SK-N-SH (cell line): ENCODE data around the gene CLEC9A. TPM values are rescaled to one million over a fixed set of nuclear protein-coding genes. Genes with fewer than 3 reads are reported as not detected.

Experiments used
- CTCF ChIA-PET: fragments of 300-600, 350-600 bp; formaldehyde crosslinking; extraction: SDS; loops from one replicate; lab custom pipeline; 2021; lab: Yijun Ruan, JAX
- POLR2A ChIA-PET: fragments of 350-600 bp; sonication (Branson Sonifier 250); formaldehyde crosslinking; extraction: SDS; loops from one replicate; lab custom pipeline; 2020; ENCODE audit warnings: antibody characterized with exemption, inconsistent platforms; lab: Yijun Ruan, JAX
- DNase-seq: peaks from one replicate; pipeline ENCODE4 v3.0.0; 2012
- H2AFZ ChIP-seq: fragments of 200-600 bp; sonication (generic); 2 replicates; pipeline ENCODE4 v1.8.1; 2016; ENCODE audit warnings: antibody characterized with exemption, mild to moderate bottlenecking, low read depth
- H3F3A ChIP-seq: fragments of 200-600 bp; sonication (generic); replicated peaks from 2 replicates; pipeline ENCODE3; 2016; ENCODE audit warnings: antibody characterized with exemption, mild to moderate bottlenecking; ENCODE audit not compliant: insufficient read depth
- H3K27ac ChIP-seq, 2 experiments: fragments of 200-500 bp in 1 of 2; fragments of 200-600 bp in 1 of 2; sonication (Bioruptor generic) in 1 of 2; sonication (generic), shearing (Covaris generic) in 1 of 2; 2 replicates each; pipeline versions ENCODE4 v1.5.1 to v1.6.1; 2014 to 2016; ENCODE audit warnings: low read depth in 2 of 2, inconsistent platforms in 1 of 2, low read length in 1 of 2, mild to moderate bottlenecking in 1 of 2, mixed read lengths in 1 of 2
- H3K27me3 ChIP-seq: fragments of 200-600 bp; sonication (generic), shearing (Covaris generic); 2 replicates; pipeline ENCODE4 v1.6.1; 2016; ENCODE audit warnings: mixed run types; ENCODE audit not compliant: insufficient read depth
- H3K36me3 ChIP-seq, 2 experiments: fragments of 200-500 bp in 1 of 2; fragments of 200-600 bp in 1 of 2; sonication (Bioruptor generic) in 1 of 2; sonication (generic) in 1 of 2; replicated peaks in 1 of 2; 2 replicates each; pipeline versions ENCODE3 to v1.5.1; 2014 to 2016; ENCODE audit warnings: low read length in 1 of 2, mild to moderate bottlenecking in 1 of 2; ENCODE audit not compliant: insufficient read depth in 2 of 2, control insufficient read depth in 1 of 2
- H3K4me1 ChIP-seq, 2 experiments: fragments of 200-500 bp in 1 of 2; fragments of 200-600 bp in 1 of 2; sonication (Bioruptor generic) in 1 of 2; sonication (generic), shearing (Covaris generic) in 1 of 2; 2 replicates each; pipeline versions ENCODE4 v1.5.1 to v1.6.1; 2014 to 2016; ENCODE audit warnings: low read depth in 1 of 2, low read length in 1 of 2, mixed run types in 1 of 2; ENCODE audit not compliant: insufficient read depth in 2 of 2, control insufficient read depth in 1 of 2
- H3K4me2 ChIP-seq: fragments of 200-600 bp; sonication (generic), shearing (Covaris generic); 2 replicates; pipeline ENCODE4 v1.6.1; 2017; ENCODE audit warnings: mixed run types
- H3K4me3 ChIP-seq, 2 experiments: fragments of 200-500 bp in 1 of 2; fragments of 200-600 bp in 1 of 2; sonication (Bioruptor generic) in 1 of 2; sonication (generic), shearing (Covaris generic) in 1 of 2; 2 replicates each; pipeline versions ENCODE4 v1.5.1 to v1.8.1; 2014 to 2016; ENCODE audit warnings: low read depth in 2 of 2, inconsistent platforms in 1 of 2, low read length in 1 of 2, mild to moderate bottlenecking in 1 of 2, mixed read lengths in 1 of 2, moderate library complexity in 1 of 2
- H3K79me2 ChIP-seq: fragments of 200-600 bp; sonication (generic); 2 replicates; pipeline ENCODE4 v1.8.1; 2017; ENCODE audit warnings: mild to moderate bottlenecking; ENCODE audit not compliant: insufficient read depth
- H3K9ac ChIP-seq: fragments of 200-600 bp; sonication (generic); 2 replicates; pipeline ENCODE4 v1.6.1; 2017; ENCODE audit warnings: mixed run types
- H3K9me2 ChIP-seq: fragments of 200-600 bp; sonication (generic); 2 replicates; pipeline ENCODE4 v1.6.1; 2017; ENCODE audit warnings: mixed run types
- H3K9me3 ChIP-seq: fragments of 200-600 bp; sonication (generic); 2 replicates; pipeline ENCODE4 v1.6.1; 2017; ENCODE audit warnings: mixed run types, mild to moderate bottlenecking, moderate library complexity
- H4K20me1 ChIP-seq: fragments of 200-600 bp; sonication (generic); 2 replicates; pipeline ENCODE4 v1.6.1; 2017; ENCODE audit warnings: mild to moderate bottlenecking, mixed run types; ENCODE audit not compliant: insufficient read depth
- FOXM1 ChIP-seq: IDR thresholded peaks from 2 replicates; pipeline ENCODE4 v1.4.0; 2012; ENCODE audit warnings: low read depth, mild to moderate bottlenecking
- GABPA ChIP-seq: IDR thresholded peaks from 2 replicates; pipeline ENCODE4 v1.4.0; 2012; ENCODE audit warnings: low read depth, mild to moderate bottlenecking
- IRF3 ChIP-seq: fragments of 150-350 bp; IDR thresholded peaks from 2 replicates; pipeline ENCODE4 v1.6.1; 2016; ENCODE audit warnings: mild to moderate bottlenecking, low read depth, low read length
- RFX5 ChIP-seq: IDR thresholded peaks from 2 replicates; pipeline ENCODE4 v1.6.1; 2012; ENCODE audit warnings: mild to moderate bottlenecking, improper control_type of control experiment, low read length
- TCF12 ChIP-seq: IDR thresholded peaks from 2 replicates; pipeline ENCODE4 v1.4.0; 2012
- USF1 ChIP-seq: IDR thresholded peaks from 2 replicates; pipeline ENCODE4 v1.4.0; 2012; ENCODE audit warnings: low read depth, borderline replicate concordance
- USF2 ChIP-seq: fragments of 150-350 bp; IDR thresholded peaks from 2 replicates; pipeline ENCODE4 v1.6.1; 2017; ENCODE audit warnings: antibody characterized with exemption, low read length, low read depth, borderline replicate concordance
- WGBS: methylation state at CpG from one replicate; pipeline ENCODE4 v1.1.6; 2017; ENCODE audit warnings: low lambda C conversion rate; 5-methylcytosine and 5-hydroxymethylcytosine counted together
- polyA plus RNA-seq, 3 experiments: library from polyadenylated mRNA; depleted of rRNA; stranded (reverse); fragments of >200 nt; gene quantifications; 2 replicates each; pipeline ENCODE4 v1.2.3, GENCODE V29; 2012
- TF ChIP-seq, protein P1 (sequence below): IDR thresholded peaks from 2 replicates; pipeline ENCODE4 v1.4.0; 2012; ENCODE audit warnings: low read depth, borderline replicate concordance

Gene CLEC9A
- polyA plus RNA-seq, 1 of the 3 experiments (the other 2 are of a cell fraction), result not detected

GRCh38 chr12:10094646-10095395 lies 64.3 kb downstream of the CLEC9A start:
- POLR2A ChIA-PET, result no interaction called here

More at GRCh38 chr12:10094646-10095395, 64.3 kb downstream of the CLEC9A start:
- H3F3A ChIP-seq, result no peaks in the 10 kb centered on the region
- no peak overlapping the region for H3K9ac ChIP-seq
- DNase-seq, result no peak
- H3K9me2 ChIP-seq, result no peaks in the 10 kb centered on the region
- no peaks in the 10 kb centered on the region for H3K4me1 ChIP-seq
- CTCF ChIA-PET, result no interaction called here
- H2AFZ ChIP-seq, result no peak overlapping the region
- H4K20me1 ChIP-seq, result no peaks in the 10 kb centered on the region
- H3K9me3 ChIP-seq, result no peaks in the 10 kb centered on the region
- no peak overlapping the region for H3K27ac ChIP-seq
- no peak overlapping the region for H3K4me3 ChIP-seq
- no peaks in the 10 kb centered on the region for H3K79me2 ChIP-seq
- H3K27me3 ChIP-seq, result peaks cover 4% of the 10 kb centered on the region; the same call in 1 of the 2 replicates
- no peak for TF ChIP-seq RFX5
- TF ChIP-seq, protein P1, sequence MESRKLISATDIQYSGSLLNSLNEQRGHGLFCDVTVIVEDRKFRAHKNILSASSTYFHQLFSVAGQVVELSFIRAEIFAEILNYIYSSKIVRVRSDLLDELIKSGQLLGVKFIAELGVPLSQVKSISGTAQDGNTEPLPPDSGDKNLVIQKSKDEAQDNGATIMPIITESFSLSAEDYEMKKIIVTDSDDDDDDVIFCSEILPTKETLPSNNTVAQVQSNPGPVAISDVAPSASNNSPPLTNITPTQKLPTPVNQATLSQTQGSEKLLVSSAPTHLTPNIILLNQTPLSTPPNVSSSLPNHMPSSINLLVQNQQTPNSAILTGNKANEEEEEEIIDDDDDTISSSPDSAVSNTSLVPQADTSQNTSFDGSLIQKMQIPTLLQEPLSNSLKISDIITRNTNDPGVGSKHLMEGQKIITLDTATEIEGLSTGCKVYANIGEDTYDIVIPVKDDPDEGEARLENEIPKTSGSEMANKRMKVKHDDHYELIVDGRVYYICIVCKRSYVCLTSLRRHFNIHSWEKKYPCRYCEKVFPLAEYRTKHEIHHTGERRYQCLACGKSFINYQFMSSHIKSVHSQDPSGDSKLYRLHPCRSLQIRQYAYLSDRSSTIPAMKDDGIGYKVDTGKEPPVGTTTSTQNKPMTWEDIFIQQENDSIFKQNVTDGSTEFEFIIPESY, result no peak
- no peak for TF ChIP-seq GABPA
- no peak for TF ChIP-seq TCF12
- no peak for TF ChIP-seq USF2
- no peak for TF ChIP-seq USF1
- TF ChIP-seq FOXM1, result no peak
- TF ChIP-seq IRF3, result no peak
- H3K4me2 ChIP-seq, result no peak overlapping the region
- no peaks in the 10 kb centered on the region for H3K36me3 ChIP-seq
- WGBS, result 9% methylated on average over 4 of the region's 4 CpGs
